ENCODE results near the gene ENOX2.

ENOX2 gene

GRCh38 chrX:130884627-130885026, 18.4 kb downstream of the ENOX2 start:
- Histone ChIP-seq H3K4me3 (ENCODE audit: low read depth, low read length) (no peak overlapping the region), H3K9me3 (ENCODE audit: control insufficient read depth, insufficient read depth, low read length) (no peaks in the 10 kb centered on the region), H3K27me3 (ENCODE audit: control insufficient read depth, insufficient read depth, low read length) (no peaks in the 10 kb centered on the region; the same call in 1 of the 2 replicates), H3K9ac (ENCODE audit: low read depth, low read length) (no peak overlapping the region), H3K36me3 (ENCODE audit: control insufficient read depth, insufficient read depth, low read length) (no peaks in the 10 kb centered on the region), H3K4me1 (ENCODE audit: control insufficient read depth, insufficient read depth, low read length) (peaks cover 24% of the 10 kb centered on the region), H3K27ac (ENCODE audit: low read depth, low read length) (no peak overlapping the region)

- H3K9ac ChIP-seq (ENCODE audit: low read depth, low read length), result no peak overlapping the region
- no peak overlapping the region for H3K27ac ChIP-seq (ENCODE audit: low read depth, low read length)
- no peaks in the 10 kb centered on the region for H3K27me3 ChIP-seq (ENCODE audit: control insufficient read depth, insufficient read depth, low read length)
- no peaks in the 10 kb centered on the region for H3K9me3 ChIP-seq (ENCODE audit: control insufficient read depth, insufficient read depth, low read length)
- H3K4me3 ChIP-seq (ENCODE audit: low read depth, low read length), result no peak overlapping the region
- H3K36me3 ChIP-seq (ENCODE audit: control insufficient read depth, insufficient read depth, low read length), result no peaks in the 10 kb centered on the region
- H3K4me1 ChIP-seq (ENCODE audit: control insufficient read depth, insufficient read depth, low read length), result peaks cover 31% of the 10 kb centered on the region
These were observed 23.1 kb downstream of the ENOX2 start for GRCh38 chrX:130879869-130880268.

- no peaks in the 10 kb centered on the region for H3K36me3 ChIP-seq (ENCODE audit: control insufficient read depth, insufficient read depth, low read length)
- no peak overlapping the region for H3K27ac ChIP-seq (ENCODE audit: low read depth, low read length)
- no peak overlapping the region for H3K9ac ChIP-seq (ENCODE audit: low read depth, low read length)
- no peak overlapping the region for H3K4me3 ChIP-seq (ENCODE audit: low read depth, low read length)
- peaks cover 31% of the 10 kb centered on the region for H3K4me1 ChIP-seq (ENCODE audit: control insufficient read depth, insufficient read depth, low read length)
- H3K9me3 ChIP-seq (ENCODE audit: control insufficient read depth, insufficient read depth, low read length), result no peaks in the 10 kb centered on the region
- H3K27me3 ChIP-seq (ENCODE audit: control insufficient read depth, insufficient read depth, low read length), result no peaks in the 10 kb centered on the region
These were observed 24.4 kb downstream of the ENOX2 start for GRCh38 chrX:130878350-130879341.

GRCh38 chrX:130877892-130878341, 25.1 kb downstream of the ENOX2 start:
- no peaks in the 10 kb centered on the region for H3K9me3 ChIP-seq (ENCODE audit: control insufficient read depth, insufficient read depth, low read length)
- H3K27ac ChIP-seq (ENCODE audit: low read depth, low read length), result no peak overlapping the region
- H3K27me3 ChIP-seq (ENCODE audit: control insufficient read depth, insufficient read depth, low read length), result no peaks in the 10 kb centered on the region
- no peak overlapping the region for H3K9ac ChIP-seq (ENCODE audit: low read depth, low read length)
- peaks cover 31% of the 10 kb centered on the region for H3K4me1 ChIP-seq (ENCODE audit: control insufficient read depth, insufficient read depth, low read length)
- no peaks in the 10 kb centered on the region for H3K36me3 ChIP-seq (ENCODE audit: control insufficient read depth, insufficient read depth, low read length)
- H3K4me3 ChIP-seq (ENCODE audit: low read depth, low read length), result no peak overlapping the region

- Histone ChIP-seq H3K9me3 (ENCODE audit: control insufficient read depth, insufficient read depth, low read length) (no peaks in the 10 kb centered on the region), H3K9ac (ENCODE audit: low read depth, low read length) (no peak overlapping the region), H3K27ac (ENCODE audit: low read depth, low read length) (no peak overlapping the region), H3K27me3 (ENCODE audit: control insufficient read depth, insufficient read depth, low read length) (no peaks in the 10 kb centered on the region), H3K36me3 (ENCODE audit: control insufficient read depth, insufficient read depth, low read length) (no peaks in the 10 kb centered on the region), H3K4me1 (ENCODE audit: control insufficient read depth, insufficient read depth, low read length) (peaks cover 31% of the 10 kb centered on the region), H3K4me3 (ENCODE audit: low read depth, low read length) (no peak overlapping the region)
These were observed 26.8 kb downstream of the ENOX2 start for GRCh38 chrX:130876226-130876625.

GRCh38 chrX:130874751-130875150, 28.3 kb downstream of the ENOX2 start:
- Histone ChIP-seq H3K4me1 (ENCODE audit: control insufficient read depth, insufficient read depth, low read length) (peaks cover 17% of the 10 kb centered on the region), H3K4me3 (ENCODE audit: low read depth, low read length) (no peak overlapping the region), H3K27ac (ENCODE audit: low read depth, low read length) (no peak overlapping the region), H3K27me3 (ENCODE audit: control insufficient read depth, insufficient read depth, low read length) (no peaks in the 10 kb centered on the region), H3K36me3 (ENCODE audit: control insufficient read depth, insufficient read depth, low read length) (no peaks in the 10 kb centered on the region), H3K9me3 (ENCODE audit: control insufficient read depth, insufficient read depth, low read length) (no peaks in the 10 kb centered on the region), H3K9ac (ENCODE audit: low read depth, low read length) (no peak overlapping the region)

GRCh38 chrX:130869239-130869638, 33.8 kb downstream of the ENOX2 start:
- no peaks in the 10 kb centered on the region for H3K9me3 ChIP-seq (ENCODE audit: control insufficient read depth, insufficient read depth, low read length)
- H3K27ac ChIP-seq (ENCODE audit: low read depth, low read length), result no peak overlapping the region
- no peak overlapping the region for H3K4me3 ChIP-seq (ENCODE audit: low read depth, low read length)
- no peaks in the 10 kb centered on the region for H3K27me3 ChIP-seq (ENCODE audit: control insufficient read depth, insufficient read depth, low read length)
- H3K36me3 ChIP-seq (ENCODE audit: control insufficient read depth, insufficient read depth, low read length), result no peaks in the 10 kb centered on the region
- H3K9ac ChIP-seq (ENCODE audit: low read depth, low read length), result no peak overlapping the region
- no peaks in the 10 kb centered on the region for H3K4me1 ChIP-seq (ENCODE audit: control insufficient read depth, insufficient read depth, low read length)

GRCh38 chrX:130861462-130861861, 41.5 kb downstream of the ENOX2 start:
- no peak overlapping the region for H3K27ac ChIP-seq (ENCODE audit: low read depth, low read length)
- no peaks in the 10 kb centered on the region for H3K27me3 ChIP-seq (ENCODE audit: control insufficient read depth, insufficient read depth, low read length)
- H3K9me3 ChIP-seq (ENCODE audit: control insufficient read depth, insufficient read depth, low read length), result no peaks in the 10 kb centered on the region
- no peaks in the 10 kb centered on the region; the same call in 1 of the 2 replicates for H3K4me1 ChIP-seq (ENCODE audit: control insufficient read depth, insufficient read depth, low read length)
- no peak overlapping the region for H3K4me3 ChIP-seq (ENCODE audit: low read depth, low read length)
- H3K9ac ChIP-seq (ENCODE audit: low read depth, low read length), result no peak overlapping the region
- no peaks in the 10 kb centered on the region for H3K36me3 ChIP-seq (ENCODE audit: control insufficient read depth, insufficient read depth, low read length)

- no peak overlapping the region for H3K27ac ChIP-seq (ENCODE audit: low read depth, low read length)
- peaks cover 6% of the 10 kb centered on the region for H3K9me3 ChIP-seq (ENCODE audit: control insufficient read depth, insufficient read depth, low read length)
- no peak overlapping the region for H3K9ac ChIP-seq (ENCODE audit: low read depth, low read length)
- H3K27me3 ChIP-seq (ENCODE audit: control insufficient read depth, insufficient read depth, low read length), result no peaks in the 10 kb centered on the region
- H3K4me1 ChIP-seq (ENCODE audit: control insufficient read depth, insufficient read depth, low read length), result no peaks in the 10 kb centered on the region; the same call in 1 of the 2 replicates
- H3K36me3 ChIP-seq (ENCODE audit: control insufficient read depth, insufficient read depth, low read length), result no peaks in the 10 kb centered on the region
- no peak overlapping the region for H3K4me3 ChIP-seq (ENCODE audit: low read depth, low read length)
These were observed 45.8 kb downstream of the ENOX2 start for GRCh38 chrX:130857207-130857606.

- Histone ChIP-seq H3K4me1 (ENCODE audit: control insufficient read depth, insufficient read depth, low read length) (no peaks in the 10 kb centered on the region), H3K27me3 (ENCODE audit: control insufficient read depth, insufficient read depth, low read length) (no peaks in the 10 kb centered on the region), H3K9me3 (ENCODE audit: control insufficient read depth, insufficient read depth, low read length) (peaks cover 6% of the 10 kb centered on the region), H3K36me3 (ENCODE audit: control insufficient read depth, insufficient read depth, low read length) (no peaks in the 10 kb centered on the region), H3K27ac (ENCODE audit: low read depth, low read length) (no peak overlapping the region), H3K4me3 (ENCODE audit: low read depth, low read length) (no peak overlapping the region), H3K9ac (ENCODE audit: low read depth, low read length) (no peak overlapping the region)
These were observed 51.4 kb downstream of the ENOX2 start for GRCh38 chrX:130851569-130851968.

- H3K4me3 ChIP-seq (ENCODE audit: low read depth, low read length), result no peak overlapping the region
- H3K27ac ChIP-seq (ENCODE audit: low read depth, low read length), result no peak overlapping the region
- H3K4me1 ChIP-seq (ENCODE audit: control insufficient read depth, insufficient read depth, low read length), result no peaks in the 10 kb centered on the region
- no peaks in the 10 kb centered on the region for H3K27me3 ChIP-seq (ENCODE audit: control insufficient read depth, insufficient read depth, low read length)
- H3K9ac ChIP-seq (ENCODE audit: low read depth, low read length), result no peak overlapping the region
- no peaks in the 10 kb centered on the region for H3K36me3 ChIP-seq (ENCODE audit: control insufficient read depth, insufficient read depth, low read length)
- H3K9me3 ChIP-seq (ENCODE audit: control insufficient read depth, insufficient read depth, low read length), result no peaks in the 10 kb centered on the region
These were observed 54.2 kb downstream of the ENOX2 start for GRCh38 chrX:130848763-130849162.
